ENCODE data around the gene FSHR. TPM values are rescaled to one million over a fixed set of nuclear protein-coding genes. Genes with fewer than 3 reads are reported as not detected.

FSHR gene
- polyA plus RNA-seq, 3 donors: 0.16 TPM; not detected in 2

- DNase-seq: no peak
These were observed 121.4 kb downstream of the FSHR start for GRCh38 chr2:49032936-49033335.

GRCh38 chr2:49032126-49032525 is 122.2 kb downstream of the FSHR start:
- no peak for DNase-seq

- no peak for DNase-seq
These were observed 124.9 kb downstream of the FSHR start for GRCh38 chr2:49029406-49029805.

GRCh38 chr2:49028101-49028500 is 126.2 kb downstream of the FSHR start:
- no peak for DNase-seq

GRCh38 chr2:49026706-49027105 is 127.6 kb downstream of the FSHR start:
- no peak for DNase-seq

GRCh38 chr2:49021271-49021670 is 133.0 kb downstream of the FSHR start:
- no peak for DNase-seq

- DNase-seq: no peak
These were observed 149.1 kb downstream of the FSHR start for GRCh38 chr2:49005261-49005660.

GRCh38 chr2:49004036-49004626 is 150.2 kb downstream of the FSHR start:
- no peak for DNase-seq

- no peak for DNase-seq
These were observed 151.1 kb downstream of the FSHR start for GRCh38 chr2:49003201-49003600.

GRCh38 chr2:49002750-49003149 is 151.6 kb downstream of the FSHR start:
- DNase-seq: no peak

- no peak for DNase-seq
These were observed 153.6 kb downstream of the FSHR start for GRCh38 chr2:49000695-49001094.

GRCh38 chr2:48998449-48998848 is 155.9 kb downstream of the FSHR start:
- DNase-seq: no peak

GRCh38 chr2:48993576-48993975 is 160.7 kb downstream of the FSHR start:
- no peak for DNase-seq

- DNase-seq: no peak
These were observed 162.7 kb downstream of the FSHR start for GRCh38 chr2:48991415-48992131.

- no peak for DNase-seq
These were observed 169.4 kb downstream of the FSHR start for GRCh38 chr2:48984922-48985321.

GRCh38 chr2:48983551-48983950 is 170.8 kb downstream of the FSHR start:
- no peak for DNase-seq

- DNase-seq: no peak
These were observed 171.4 kb downstream of the FSHR start for GRCh38 chr2:48982887-48983435.

GRCh38 chr2:48980846-48981245 is 173.5 kb downstream of the FSHR start:
- DNase-seq: no peak

GRCh38 chr2:48979691-48980090 is 174.6 kb downstream of the FSHR start:
- no peak for DNase-seq

- no peak for DNase-seq
These were observed 176.2 kb downstream of the FSHR start for GRCh38 chr2:48978131-48978530.

- DNase-seq: no peak
These were observed 182.5 kb downstream of the FSHR start for GRCh38 chr2:48971801-48972200.

- DNase-seq: no peak
These were observed 186.3 kb downstream of the FSHR start for GRCh38 chr2:48968011-48968410.

GRCh38 chr2:48965204-48965603 is 189.1 kb downstream of the FSHR start:
- no peak for DNase-seq

GRCh38 chr2:48961009-48961408 is 193.3 kb downstream of the FSHR start:
- DNase-seq: no peak

Measured in renal pelvis (tissue), 4 donors.